Activated T-cell treated with anti-CD3 and anti-CD28 coated beads, Interleukin-2, amount 50 U/mL, for 24 hours (primary cell): Measurements from ENCODE around the gene NEMF.
A peak's percentile ranks its signal among the peaks of the same experiment; 100 is the strongest.
"Not testable (repeated sequence)": the region's sequence is repeated elsewhere in the genome, so short reads cannot be mapped to it uniquely, and the experiment has no call there.

Experiments used
- DNase-seq: peaks from one replicate; pipeline ENCODE4 v3.0.0-alpha.2; 2020
- H3K27ac Mint-ChIP-seq: 2 replicates; pipeline ENCODE4 v1.8.0; 2020; ENCODE audit warnings: mild to moderate bottlenecking, mixed read lengths
- H3K27me3 Mint-ChIP-seq: 2 replicates; pipeline ENCODE4 v1.8.0; 2020; ENCODE audit warnings: mixed read lengths
- H3K36me3 Mint-ChIP-seq: 2 replicates; pipeline ENCODE4 v1.8.0; 2020; ENCODE audit warnings: low read depth, mixed read lengths
- H3K4me1 Mint-ChIP-seq: 2 replicates; pipeline ENCODE4 v1.8.0; 2020; ENCODE audit warnings: low read depth, mixed read lengths
- H3K4me3 Mint-ChIP-seq: 2 replicates; pipeline ENCODE4 v1.8.0; 2020; ENCODE audit warnings: mild to moderate bottlenecking, moderate library complexity, mixed read lengths
- H3K9me3 Mint-ChIP-seq: 2 replicates; pipeline ENCODE4 v1.8.0; 2020; ENCODE audit warnings: mixed read lengths

Gene NEMF

GRCh38 chr14:49852301-49853157 lies at the start of gene NEMF:
Gene NEMF, minus strand, starts transcription at chr14:49852788. Its CDS starts 35 bp downstream, at chr14:49852753.
- Mint-ChIP-seq H3K36me3 (peaks cover 48% of the 10 kb centered on the region), H3K27me3 (no peaks in the 10 kb centered on the region), H3K4me3 (peak within 1 kb of the TSS; percentile 99), H3K27ac (peak within 1 kb of the TSS; percentile 98), H3K9me3 (no peaks in the 10 kb centered on the region), H3K4me1 (peaks cover 48% of the 10 kb centered on the region)
- peak; percentile 88 for DNase-seq

- no peak for DNase-seq
- Mint-ChIP-seq H3K36me3 (peaks cover 39% of the 10 kb centered on the region), H3K9me3 (peaks cover 2% of the 10 kb centered on the region), H3K4me1 (peaks cover 46% of the 10 kb centered on the region), H3K4me3 (no peak overlapping the region), H3K27me3 (no peaks in the 10 kb centered on the region), H3K27ac (peak overlapping the region; percentile 92)
Measured at GRCh38 chr14:49900973-49901372, 48.4 kb upstream of the NEMF start.

GRCh38 chr14:49898485-49898884 lies 45.9 kb upstream of the NEMF start:
- H3K27ac Mint-ChIP-seq = peak overlapping the region; percentile 92
- no peaks in the 10 kb centered on the region for H3K27me3 Mint-ChIP-seq
- DNase-seq = no peak
- no peaks in the 10 kb centered on the region for H3K9me3 Mint-ChIP-seq
- peak overlapping the region; percentile 94 for H3K4me3 Mint-ChIP-seq
- H3K4me1 Mint-ChIP-seq = peaks cover 38% of the 10 kb centered on the region
- peaks cover 62% of the 10 kb centered on the region for H3K36me3 Mint-ChIP-seq

GRCh38 chr14:49897965-49898364 lies 45.4 kb upstream of the NEMF start:
- no peaks in the 10 kb centered on the region for H3K27me3 Mint-ChIP-seq
- no peak for DNase-seq
- H3K9me3 Mint-ChIP-seq = no peaks in the 10 kb centered on the region
- peaks cover 36% of the 10 kb centered on the region for H3K4me1 Mint-ChIP-seq
- peaks cover 65% of the 10 kb centered on the region for H3K36me3 Mint-ChIP-seq
- peak overlapping the region; percentile 94 for H3K4me3 Mint-ChIP-seq
- H3K27ac Mint-ChIP-seq = peak overlapping the region; percentile 92

GRCh38 chr14:49897414-49897813 lies 44.8 kb upstream of the NEMF start:
- H3K4me1 Mint-ChIP-seq = peaks cover 35% of the 10 kb centered on the region

GRCh38 chr14:49896966-49897365 lies 44.4 kb upstream of the NEMF start:
- no peaks in the 10 kb centered on the region for H3K9me3 Mint-ChIP-seq
- H3K27ac Mint-ChIP-seq = peak overlapping the region; percentile 99
- DNase-seq = no peak
- peak overlapping the region; percentile 94 for H3K4me3 Mint-ChIP-seq
- H3K27me3 Mint-ChIP-seq = no peaks in the 10 kb centered on the region
- peaks cover 34% of the 10 kb centered on the region for H3K4me1 Mint-ChIP-seq
- H3K36me3 Mint-ChIP-seq = peaks cover 71% of the 10 kb centered on the region

More at GRCh38 chr14:49897414-49897813, 44.8 kb upstream of the NEMF start:
- Mint-ChIP-seq H3K9me3 (no peaks in the 10 kb centered on the region), H3K36me3 (peaks cover 70% of the 10 kb centered on the region), H3K27ac (peak overlapping the region; percentile 99), H3K4me3 (peak overlapping the region; percentile 94), H3K27me3 (no peaks in the 10 kb centered on the region)
- DNase-seq = no peak

- Mint-ChIP-seq H3K27ac (peak overlapping the region; percentile 99), H3K36me3 (peaks cover 76% of the 10 kb centered on the region), H3K4me1 (peaks cover 37% of the 10 kb centered on the region), H3K4me3 (peak overlapping the region; percentile 94)
- not testable (repeated sequence) for H3K27me3 Mint-ChIP-seq, H3K9me3 Mint-ChIP-seq, DNase-seq
Measured at GRCh38 chr14:49896272-49896671, 43.7 kb upstream of the NEMF start.

- no peak for DNase-seq
- Mint-ChIP-seq H3K4me1 (peaks cover 39% of the 10 kb centered on the region), H3K4me3 (peak overlapping the region; percentile 94), H3K36me3 (peaks cover 84% of the 10 kb centered on the region), H3K27ac (peak overlapping the region; percentile 99), H3K27me3 (no peaks in the 10 kb centered on the region), H3K9me3 (no peaks in the 10 kb centered on the region)
Measured at GRCh38 chr14:49895480-49895879, 42.9 kb upstream of the NEMF start.

GRCh38 chr14:49894214-49895107 lies 41.9 kb upstream of the NEMF start:
- peaks cover 85% of the 10 kb centered on the region for H3K36me3 Mint-ChIP-seq
- DNase-seq, H3K27me3 Mint-ChIP-seq, H3K9me3 Mint-ChIP-seq: not testable (repeated sequence)
- H3K4me3 Mint-ChIP-seq = peak overlapping the region; percentile 94
- H3K27ac Mint-ChIP-seq = peak overlapping the region; percentile 99
- peaks cover 33% of the 10 kb centered on the region for H3K4me1 Mint-ChIP-seq

GRCh38 chr14:49893309-49894213 lies 41.0 kb upstream of the NEMF start:
- DNase-seq = peak; percentile 89
- H3K27me3 Mint-ChIP-seq = no peaks in the 10 kb centered on the region
- H3K4me3 Mint-ChIP-seq = peak overlapping the region; percentile 94
- peaks cover 25% of the 10 kb centered on the region for H3K4me1 Mint-ChIP-seq
- H3K27ac Mint-ChIP-seq = peak overlapping the region; percentile 99
- H3K9me3 Mint-ChIP-seq = no peaks in the 10 kb centered on the region
- H3K36me3 Mint-ChIP-seq = peaks cover 78% of the 10 kb centered on the region

- Mint-ChIP-seq H3K9me3 (no peaks in the 10 kb centered on the region), H3K4me1 (peaks cover 18% of the 10 kb centered on the region), H3K27me3 (no peaks in the 10 kb centered on the region), H3K27ac (peak within 1 kb of the TSS; percentile 99), H3K36me3 (peaks cover 70% of the 10 kb centered on the region), H3K4me3 (peak within 1 kb of the TSS; percentile 94)
- DNase-seq = peak; percentile 97
Measured at GRCh38 chr14:49892636-49893308, 40.2 kb upstream of the NEMF start, which contains the start of gene ARF6. Gene ARF6, plus strand, starts transcription at chr14:49893082. Its CDS starts 655 bp downstream, at chr14:49893737.

- H3K4me1 Mint-ChIP-seq = peaks cover 17% of the 10 kb centered on the region
- H3K9me3 Mint-ChIP-seq = no peaks in the 10 kb centered on the region
- no peak for DNase-seq
- peak overlapping the region; percentile 99 for H3K27ac Mint-ChIP-seq
- no peaks in the 10 kb centered on the region for H3K27me3 Mint-ChIP-seq
- peaks cover 67% of the 10 kb centered on the region for H3K36me3 Mint-ChIP-seq
- peak overlapping the region; percentile 94 for H3K4me3 Mint-ChIP-seq
Measured at GRCh38 chr14:49892301-49892635, 39.7 kb upstream of the NEMF start.

GRCh38 chr14:49888293-49888692 lies 35.7 kb upstream of the NEMF start:
- no peak for DNase-seq
- Mint-ChIP-seq H3K27ac (no peak overlapping the region), H3K27me3 (no peaks in the 10 kb centered on the region), H3K4me3 (no peak overlapping the region), H3K4me1 (peaks cover 20% of the 10 kb centered on the region), H3K9me3 (no peaks in the 10 kb centered on the region), H3K36me3 (peaks cover 27% of the 10 kb centered on the region)
